GM19043 (cell line): Measurements from ENCODE around the gene TMEM236.

Experiments
- ATAC-seq: cut with Tn5 transposase; IDR thresholded peaks from one replicate; pipeline ENCODE4 v1.9.1; 2021; ENCODE audit warnings: low read depth; ENCODE audit not compliant: unreplicated experiment

The TMEM236 gene

GRCh38 chr10:17814973-17815372 lies 63.0 kb downstream of the TMEM236 start:
- no peak for ATAC-seq

- no peak for ATAC-seq
Measured at GRCh38 chr10:17816199-17816598, 64.2 kb downstream of the TMEM236 start.

GRCh38 chr10:17817316-17817715 lies 65.3 kb downstream of the TMEM236 start:
- ATAC-seq = no peak

DNA sequence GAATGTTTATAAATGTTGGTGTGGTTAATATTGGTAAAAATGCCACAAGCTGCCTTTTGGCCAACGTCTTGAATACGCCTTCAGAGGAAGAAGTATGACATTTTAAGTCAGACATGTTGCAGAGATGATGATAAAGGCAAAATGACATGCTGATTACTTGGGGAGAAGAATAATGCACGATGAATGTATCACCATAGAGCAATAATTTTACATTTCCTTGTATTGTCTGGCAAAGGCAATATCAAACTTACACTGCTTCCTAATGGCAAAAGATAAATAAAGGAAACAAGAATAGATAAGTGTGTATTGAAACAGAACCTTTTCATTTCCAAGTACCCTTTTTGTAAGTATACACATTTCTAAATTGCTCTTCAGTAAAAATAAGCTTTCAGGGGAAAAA lies 65.8 kb downstream of the TMEM236 start:
- no peak for ATAC-seq

GRCh38 chr10:17819836-17820235 lies 67.8 kb downstream of the TMEM236 start:
- ATAC-seq = no peak

DNA sequence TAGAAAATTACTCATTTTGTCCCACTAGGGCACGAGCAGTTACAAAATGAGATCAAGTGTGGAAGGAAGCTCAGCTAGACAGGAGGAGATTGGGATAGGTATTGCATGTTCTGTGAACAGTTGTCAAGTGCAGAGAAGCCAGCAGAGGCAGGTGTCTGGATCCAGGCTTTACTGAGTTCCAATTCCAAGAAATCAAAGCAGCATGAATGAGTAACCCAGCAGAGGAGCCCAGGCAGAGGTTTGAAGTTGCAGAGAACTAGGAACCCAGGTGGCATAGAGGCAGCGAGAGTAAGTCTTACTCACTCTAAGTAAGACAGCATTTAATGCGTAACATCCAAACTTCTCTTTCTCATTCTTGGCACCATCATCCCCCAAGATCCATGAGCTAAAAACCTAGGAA lies 68.9 kb downstream of the TMEM236 start:
- no peak for ATAC-seq

DNA sequence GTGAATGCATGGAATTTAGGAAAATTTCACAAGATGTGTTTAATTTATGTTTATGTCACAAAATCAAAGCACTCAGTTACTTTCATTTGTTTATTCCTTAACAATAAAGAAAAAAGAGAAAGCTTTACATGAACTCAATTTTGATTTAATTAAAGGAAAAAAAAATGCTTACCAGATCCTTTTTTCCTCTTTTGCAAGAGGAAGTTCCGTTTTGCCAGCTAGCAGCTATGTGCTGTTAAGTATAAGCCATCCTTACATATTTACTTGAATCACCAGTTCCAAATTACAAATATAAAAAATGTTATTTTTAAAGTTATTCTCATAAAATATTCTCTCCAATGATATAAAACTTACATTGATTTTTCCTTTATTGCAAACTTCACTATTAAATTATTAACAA lies 69.9 kb downstream of the TMEM236 start:
- ATAC-seq = no peak

GRCh38 chr10:17831341-17831740 lies 79.3 kb downstream of the TMEM236 start:
- no peak for ATAC-seq

DNA sequence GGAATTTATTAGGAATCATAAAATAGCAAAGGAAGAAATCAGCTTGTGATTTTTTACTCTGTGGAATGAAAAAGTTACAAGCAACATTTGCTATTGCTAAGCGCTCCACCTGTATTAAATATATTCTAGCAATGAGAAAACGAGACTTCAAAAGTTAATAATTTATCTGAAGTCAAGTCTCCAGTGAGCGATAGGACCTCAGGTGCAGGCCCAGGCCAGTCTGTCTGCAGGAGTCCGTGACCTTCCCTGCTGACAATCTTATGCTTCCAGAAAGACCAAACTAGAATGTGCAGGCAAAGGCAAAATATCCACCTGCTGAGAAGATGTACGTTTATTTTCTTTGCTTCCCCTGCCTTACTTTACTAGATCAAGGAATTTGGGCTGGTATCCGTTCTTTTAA lies 79.9 kb downstream of the TMEM236 start:
- no peak for ATAC-seq

DNA sequence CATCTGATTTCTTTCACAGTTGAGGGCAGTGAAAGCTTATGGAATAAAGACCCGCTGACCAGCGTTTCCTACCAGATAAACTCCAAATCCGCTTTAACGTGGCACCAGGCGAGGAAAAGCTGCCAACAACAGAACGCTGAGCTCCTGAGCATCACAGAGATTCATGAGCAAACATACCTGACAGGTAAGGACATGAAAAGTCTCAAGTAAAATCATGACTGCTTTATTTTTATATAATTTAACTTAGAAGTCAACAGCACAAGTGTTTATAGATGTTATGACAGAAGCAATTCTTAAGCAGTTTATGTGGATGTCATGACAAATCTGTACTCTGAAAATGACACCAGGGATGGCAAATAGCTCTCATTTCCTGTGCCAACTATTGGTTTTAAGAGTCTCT lies 81.7 kb downstream of the TMEM236 start:
- ATAC-seq = no peak

- no peak for ATAC-seq
Measured at GRCh38 chr10:17835688-17836087, 83.7 kb downstream of the TMEM236 start.

GRCh38 chr10:17836942-17837341 lies 84.9 kb downstream of the TMEM236 start:
- no peak for ATAC-seq

DNA sequence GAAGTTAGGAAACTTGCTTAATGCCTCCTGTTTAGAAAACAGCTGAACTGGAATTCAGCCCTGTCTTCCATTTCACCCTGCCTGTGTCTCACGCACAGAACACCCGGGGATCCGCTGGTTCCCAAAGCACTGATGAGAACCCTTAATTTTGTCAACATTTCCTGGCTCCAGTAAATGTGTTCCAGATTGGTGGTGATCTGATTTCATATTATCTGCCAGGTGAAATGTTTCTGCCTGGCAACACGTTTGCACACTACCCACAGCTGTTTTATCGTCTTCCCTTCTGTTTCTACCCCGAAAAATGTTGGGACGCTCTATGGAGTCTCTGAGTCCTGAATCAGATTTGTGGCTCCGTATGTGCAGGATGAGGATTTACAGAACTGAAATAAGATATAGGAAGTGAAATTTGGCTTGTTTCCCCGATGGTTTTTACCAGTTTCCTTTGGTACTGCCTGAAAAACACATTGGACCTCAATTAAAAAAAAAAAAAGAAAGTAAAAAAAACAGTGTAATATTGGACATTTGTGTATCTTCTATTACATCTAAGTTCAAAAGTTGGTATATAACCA lies 86.2 kb downstream of the TMEM236 start:
- ATAC-seq = no peak

GRCh38 chr10:17841050-17841449 lies 89.0 kb downstream of the TMEM236 start:
- ATAC-seq = no peak

DNA sequence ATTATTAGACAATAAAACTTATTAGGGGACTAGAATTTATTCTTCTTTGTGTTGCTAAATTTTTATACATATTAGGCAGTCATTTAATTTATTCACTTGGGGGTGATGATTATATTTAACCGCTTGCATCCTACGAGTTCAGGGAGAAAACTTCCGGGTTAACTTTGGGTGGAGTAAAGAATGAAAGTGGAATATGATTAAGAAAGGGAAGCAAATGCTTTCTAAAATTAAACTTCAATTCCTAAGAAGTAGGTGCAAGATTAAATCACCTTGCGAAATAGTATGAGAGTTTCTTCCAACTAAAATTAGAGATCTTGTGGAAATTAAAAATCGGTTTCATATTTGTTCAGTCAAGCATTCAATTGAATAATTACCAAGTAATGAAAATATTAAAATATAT lies 90.6 kb downstream of the TMEM236 start:
- ATAC-seq = no peak

GRCh38 chr10:17847585-17848296 lies 95.7 kb downstream of the TMEM236 start:
- no peak for ATAC-seq

DNA sequence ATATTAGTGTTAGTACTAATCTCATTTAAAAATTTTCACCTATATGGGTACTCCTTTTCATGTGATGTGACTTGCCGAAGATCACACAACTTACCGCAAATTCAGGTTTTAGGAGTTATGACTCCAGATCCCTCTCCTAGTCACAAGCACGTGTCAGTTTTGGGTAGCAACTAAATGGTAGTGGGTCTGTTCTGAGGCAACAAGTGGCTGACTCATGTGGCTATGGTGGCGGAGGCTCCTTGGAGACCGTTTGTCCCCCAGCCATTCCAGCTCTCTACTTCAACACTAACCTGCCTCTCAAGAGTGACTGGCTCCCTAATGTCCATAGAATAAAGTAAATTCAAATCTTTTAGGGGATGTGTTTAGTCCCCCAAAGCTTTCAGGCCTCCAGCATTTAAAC lies 96.6 kb downstream of the TMEM236 start:
- no peak for ATAC-seq
